DND-41 (cell line): Measurements from ENCODE around the gene CCL27.

ENCODE experiments used
- EZH2 ChIP-seq: IDR thresholded peaks from 3 replicates; pipeline ENCODE4 v1.6.1; 2012; ENCODE audit warnings: borderline replicate concordance, low read depth, mild to moderate bottlenecking, moderate library complexity, low read length, inconsistent platforms; ENCODE audit not compliant: severe bottlenecking
- TF ChIP-seq, protein P1 (sequence below): IDR thresholded peaks from 2 replicates; pipeline ENCODE4 v1.5.1; 2012; ENCODE audit warnings: borderline replicate concordance, low read length, moderate library complexity, mild to moderate bottlenecking; ENCODE audit not compliant: poor library complexity, severe bottlenecking; ENCODE audit errors: extremely low read depth

DNA sequence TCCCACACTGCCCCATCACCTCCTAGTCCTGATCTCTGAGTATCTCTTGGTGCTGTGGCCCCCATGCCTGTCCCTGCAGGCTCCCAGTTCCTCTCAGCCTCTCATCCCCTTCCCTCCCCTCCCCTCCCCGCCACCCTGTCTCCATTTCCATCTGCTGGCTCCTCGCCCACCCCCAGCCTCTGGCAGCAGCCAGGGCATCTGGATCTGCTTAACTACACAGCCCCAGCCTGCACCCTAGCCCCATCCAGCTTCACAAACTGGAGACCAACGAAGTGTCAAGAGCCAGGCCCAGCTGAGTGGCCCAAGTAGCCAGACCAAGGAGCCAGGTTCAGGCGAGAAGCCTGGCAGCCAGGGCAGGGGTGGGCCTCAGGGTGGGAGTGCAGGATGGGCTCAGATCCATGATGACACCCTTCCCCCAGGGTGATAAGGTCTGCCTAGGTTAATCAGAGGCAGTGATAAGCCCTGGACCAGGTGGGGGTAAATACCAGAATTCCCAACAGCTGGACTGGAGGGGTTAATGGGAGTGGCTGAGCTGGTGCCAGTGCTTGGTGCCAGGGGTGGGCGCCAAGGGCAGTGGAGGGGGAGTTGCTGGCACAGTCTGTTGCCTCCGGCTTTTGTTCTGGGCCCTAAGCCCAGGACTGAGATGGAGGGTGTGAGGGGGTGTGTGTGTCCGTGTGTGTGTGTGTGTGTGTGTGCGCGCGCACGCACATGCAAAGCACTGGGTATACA lies 8.0 kb downstream of the CCL27 start:
- TF ChIP-seq, protein P1, sequence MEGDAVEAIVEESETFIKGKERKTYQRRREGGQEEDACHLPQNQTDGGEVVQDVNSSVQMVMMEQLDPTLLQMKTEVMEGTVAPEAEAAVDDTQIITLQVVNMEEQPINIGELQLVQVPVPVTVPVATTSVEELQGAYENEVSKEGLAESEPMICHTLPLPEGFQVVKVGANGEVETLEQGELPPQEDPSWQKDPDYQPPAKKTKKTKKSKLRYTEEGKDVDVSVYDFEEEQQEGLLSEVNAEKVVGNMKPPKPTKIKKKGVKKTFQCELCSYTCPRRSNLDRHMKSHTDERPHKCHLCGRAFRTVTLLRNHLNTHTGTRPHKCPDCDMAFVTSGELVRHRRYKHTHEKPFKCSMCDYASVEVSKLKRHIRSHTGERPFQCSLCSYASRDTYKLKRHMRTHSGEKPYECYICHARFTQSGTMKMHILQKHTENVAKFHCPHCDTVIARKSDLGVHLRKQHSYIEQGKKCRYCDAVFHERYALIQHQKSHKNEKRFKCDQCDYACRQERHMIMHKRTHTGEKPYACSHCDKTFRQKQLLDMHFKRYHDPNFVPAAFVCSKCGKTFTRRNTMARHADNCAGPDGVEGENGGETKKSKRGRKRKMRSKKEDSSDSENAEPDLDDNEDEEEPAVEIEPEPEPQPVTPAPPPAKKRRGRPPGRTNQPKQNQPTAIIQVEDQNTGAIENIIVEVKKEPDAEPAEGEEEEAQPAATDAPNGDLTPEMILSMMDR = no peak
- TF ChIP-seq EZH2 = no peak
